KOPT-K1 (cell line): ENCODE measurements around the gene GABRP.
"Not testable (repeated sequence)": the region's sequence is repeated elsewhere in the genome, so short reads cannot be mapped to it uniquely, and the experiment has no call there.

ENCODE experiments used
- H3K27ac ChIP-seq: fragments of 200-600 bp; sonication (generic); 2 replicates; pipeline ENCODE4 v1.5.1; 2016; ENCODE audit warnings: antibody characterized with exemption, mild to moderate bottlenecking, low read depth, low read length; ENCODE audit not compliant: poor library complexity, severe bottlenecking
- H3K36me3 ChIP-seq: fragments of 200-600 bp; sonication (generic); 2 replicates; pipeline ENCODE4 v1.5.1; 2017; ENCODE audit warnings: antibody characterized with exemption, mild to moderate bottlenecking, low read length, moderate library complexity; ENCODE audit not compliant: insufficient read depth
- H3K9me3 ChIP-seq: fragments of 200-600 bp; sonication (generic); 2 replicates; pipeline ENCODE4 v1.5.1; 2017; ENCODE audit warnings: antibody characterized with exemption, low read length, mild to moderate bottlenecking; ENCODE audit not compliant: insufficient read depth, poor library complexity, severe bottlenecking

The GABRP gene

GRCh38 chr5:170749911-170750431 lies 33.6 kb upstream of the GABRP start:
- Histone ChIP-seq H3K36me3 (no peaks in the 10 kb centered on the region), H3K27ac (no peak overlapping the region), H3K9me3 (no peaks in the 10 kb centered on the region)

GRCh38 chr5:170750791-170751190 lies 32.7 kb upstream of the GABRP start:
- H3K9me3 ChIP-seq, result no peaks in the 10 kb centered on the region
- H3K36me3 ChIP-seq, result no peaks in the 10 kb centered on the region
- no peak overlapping the region for H3K27ac ChIP-seq

- Histone ChIP-seq H3K27ac (no peak overlapping the region), H3K9me3 (no peaks in the 10 kb centered on the region), H3K36me3 (no peaks in the 10 kb centered on the region)
Observed at GRCh38 chr5:170751631-170752030, 31.9 kb upstream of the GABRP start.

- no peaks in the 10 kb centered on the region for H3K36me3 ChIP-seq
- no peak overlapping the region for H3K27ac ChIP-seq
- H3K9me3 ChIP-seq, result no peaks in the 10 kb centered on the region
Observed at GRCh38 chr5:170752257-170753215, 31.0 kb upstream of the GABRP start.

GRCh38 chr5:170753311-170753710 lies 30.2 kb upstream of the GABRP start:
- H3K27ac ChIP-seq, result no peak overlapping the region
- no peaks in the 10 kb centered on the region for H3K9me3 ChIP-seq
- H3K36me3 ChIP-seq, result no peaks in the 10 kb centered on the region

GRCh38 chr5:170754508-170754907 lies 29.0 kb upstream of the GABRP start:
- H3K9me3 ChIP-seq, H3K36me3 ChIP-seq, H3K27ac ChIP-seq: not testable (repeated sequence)

GRCh38 chr5:170755679-170756456 lies 27.7 kb upstream of the GABRP start:
- Histone ChIP-seq H3K27ac (no peak overlapping the region), H3K36me3 (no peaks in the 10 kb centered on the region), H3K9me3 (no peaks in the 10 kb centered on the region)

- Histone ChIP-seq H3K27ac (no peak overlapping the region), H3K9me3 (no peaks in the 10 kb centered on the region), H3K36me3 (no peaks in the 10 kb centered on the region)
Observed at GRCh38 chr5:170756691-170757090, 26.8 kb upstream of the GABRP start.

GRCh38 chr5:170757182-170757601 lies 26.3 kb upstream of the GABRP start:
- H3K27ac ChIP-seq, result no peak overlapping the region

GRCh38 chr5:170757669-170758068 lies 25.9 kb upstream of the GABRP start:
- H3K9me3 ChIP-seq, result no peaks in the 10 kb centered on the region
- no peaks in the 10 kb centered on the region for H3K36me3 ChIP-seq
- H3K27ac ChIP-seq, result no peak overlapping the region

More at GRCh38 chr5:170757182-170757601, 26.3 kb upstream of the GABRP start:
- no peaks in the 10 kb centered on the region for H3K36me3 ChIP-seq
- H3K9me3 ChIP-seq, result no peaks in the 10 kb centered on the region

- Histone ChIP-seq H3K9me3 (no peaks in the 10 kb centered on the region), H3K27ac (no peak overlapping the region)
Observed at GRCh38 chr5:170758481-170758880, 25.0 kb upstream of the GABRP start.

GRCh38 chr5:170760113-170760512 lies 23.4 kb upstream of the GABRP start:
- Histone ChIP-seq H3K36me3 (no peaks in the 10 kb centered on the region), H3K27ac (no peak overlapping the region), H3K9me3 (no peaks in the 10 kb centered on the region)

More at GRCh38 chr5:170758481-170758880, 25.0 kb upstream of the GABRP start:
- H3K36me3 ChIP-seq, result no peaks in the 10 kb centered on the region

- Histone ChIP-seq H3K9me3 (no peaks in the 10 kb centered on the region), H3K36me3 (no peaks in the 10 kb centered on the region), H3K27ac (no peak overlapping the region)
Observed at GRCh38 chr5:170761048-170761707, 22.3 kb upstream of the GABRP start.

- Histone ChIP-seq H3K27ac (no peak overlapping the region), H3K36me3 (no peaks in the 10 kb centered on the region), H3K9me3 (no peaks in the 10 kb centered on the region)
Observed at GRCh38 chr5:170761708-170762066, 21.8 kb upstream of the GABRP start.

- H3K36me3 ChIP-seq, H3K27ac ChIP-seq, H3K9me3 ChIP-seq: not testable (repeated sequence)
Observed at GRCh38 chr5:170762298-170762697, 21.2 kb upstream of the GABRP start.
